Measurements from ENCODE around the gene ITGBL1. TPM values are rescaled to one million over a fixed set of nuclear protein-coding genes. Genes with fewer than 3 reads are reported as not detected.
A peak's percentile ranks its signal among the peaks of the same experiment; 100 is the strongest.

ITGBL1 gene
- total RNA-seq, 2 donors from 2014 or later = not detected

DNA sequence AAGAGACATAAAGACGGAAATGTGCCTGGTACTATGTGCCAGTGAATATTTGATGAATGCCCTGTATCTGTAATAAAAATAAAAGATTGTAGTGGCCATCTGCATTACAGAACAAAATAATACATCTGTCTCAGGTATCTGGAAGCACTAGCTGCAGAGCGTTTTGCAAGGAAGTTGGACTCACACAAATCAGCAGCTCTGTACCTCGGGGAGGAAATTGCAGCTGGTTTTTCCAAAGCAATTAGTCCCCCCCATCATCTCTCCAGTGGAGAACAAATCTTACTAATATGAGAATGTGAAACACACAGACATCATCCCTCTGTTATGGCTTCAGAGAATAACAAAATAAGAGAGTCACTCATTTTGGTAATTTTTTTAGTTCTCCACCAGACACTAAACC is 245.3 kb downstream of the ITGBL1 start:
- Mint-ChIP-seq H3K36me3 (ENCODE audit: low read depth) (no peaks in the 10 kb centered on the region), H3K27me3 (peaks cover 15% of the 10 kb centered on the region), H3K4me3 (no peak overlapping the region), H3K27ac (no peak overlapping the region), H3K4me1 (no peaks in the 10 kb centered on the region)
- no peaks in the 10 kb centered on the region for H3K9me3 ChIP-seq (ENCODE audit: control insufficient read depth, low read length, poor library complexity, severe bottlenecking)
- no peak for DNase-seq
- no peak for ATAC-seq

DNA sequence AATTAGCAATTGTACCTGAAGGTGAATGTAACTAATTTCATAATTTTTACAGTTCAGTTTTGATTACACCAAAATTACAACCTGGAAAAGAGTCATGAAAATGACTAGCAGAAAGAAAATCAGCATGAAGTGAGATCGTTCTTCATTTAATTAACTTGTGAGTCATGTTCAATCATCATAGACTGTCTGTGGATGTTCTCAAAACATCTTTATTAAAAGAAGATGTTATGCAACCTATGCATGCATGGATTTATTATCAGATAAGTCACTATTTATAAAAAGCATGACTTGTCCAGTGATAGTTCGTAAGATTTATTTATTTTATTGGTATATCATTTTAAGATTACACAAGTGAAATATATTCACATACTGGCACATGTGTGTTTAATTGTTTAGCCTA is 245.9 kb downstream of the ITGBL1 start:
- DNase-seq = no peak
- Mint-ChIP-seq H3K27ac (no peak overlapping the region), H3K4me3 (no peak overlapping the region), H3K36me3 (ENCODE audit: low read depth) (no peaks in the 10 kb centered on the region), H3K27me3 (peaks cover 13% of the 10 kb centered on the region), H3K4me1 (no peaks in the 10 kb centered on the region)
- no peaks in the 10 kb centered on the region for H3K9me3 ChIP-seq (ENCODE audit: control insufficient read depth, low read length, poor library complexity, severe bottlenecking)
- no peak for ATAC-seq

DNA sequence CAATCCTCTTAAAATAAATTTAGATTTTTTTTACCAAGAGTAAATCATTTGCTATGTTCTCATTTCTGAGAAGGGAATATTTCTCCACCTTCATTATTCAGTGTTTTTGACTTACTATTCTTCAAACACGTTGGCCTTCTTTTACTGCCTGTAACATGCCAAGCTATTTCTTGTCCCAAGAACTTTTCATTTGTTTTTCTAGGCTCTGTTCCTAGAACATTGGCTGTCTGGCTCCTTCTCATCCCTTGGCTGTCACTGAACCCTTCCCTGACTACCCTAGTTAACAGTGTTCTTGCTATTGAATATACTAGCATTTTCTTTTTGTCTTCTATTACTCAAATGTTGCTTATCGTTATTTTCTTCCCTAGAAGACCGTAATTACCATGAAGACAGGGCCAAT is 248.1 kb downstream of the ITGBL1 start:
- H3K9me3 ChIP-seq (ENCODE audit: control insufficient read depth, low read length, poor library complexity, severe bottlenecking) = no peaks in the 10 kb centered on the region
- ATAC-seq (no peak), DNase-seq (no peak)
- H3K4me3 Mint-ChIP-seq = no peak overlapping the region
- no peak overlapping the region for H3K27ac Mint-ChIP-seq
- H3K36me3 Mint-ChIP-seq (ENCODE audit: low read depth) = no peaks in the 10 kb centered on the region
- H3K27me3 Mint-ChIP-seq = peaks cover 9% of the 10 kb centered on the region
- H3K4me1 Mint-ChIP-seq = no peaks in the 10 kb centered on the region

DNA sequence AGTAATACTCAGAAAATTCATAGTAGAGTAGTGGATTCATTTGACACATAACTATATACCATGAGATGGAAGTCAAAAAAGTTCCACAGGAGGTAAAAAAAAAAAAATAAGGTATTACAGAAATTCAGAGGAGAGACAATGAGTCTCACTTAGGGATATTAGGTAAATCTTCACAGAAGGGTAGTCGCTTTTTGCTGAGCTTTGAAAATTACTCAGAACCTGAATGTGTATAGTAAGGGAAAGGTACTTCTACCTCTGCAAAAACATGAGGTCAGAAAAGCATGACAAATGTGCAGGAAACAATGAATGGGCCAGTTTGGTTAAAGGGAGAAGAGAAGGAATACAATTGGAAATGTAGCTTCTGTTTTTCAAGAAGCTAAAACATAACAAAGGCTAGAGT is 250.6 kb downstream of the ITGBL1 start:
- H3K27me3 Mint-ChIP-seq = peaks cover 9% of the 10 kb centered on the region
- no peaks in the 10 kb centered on the region for H3K9me3 ChIP-seq (ENCODE audit: control insufficient read depth, low read length, poor library complexity, severe bottlenecking)
- DNase-seq (no peak), ATAC-seq (no peak)
- no peak overlapping the region for H3K4me3 Mint-ChIP-seq
- no peak overlapping the region for H3K27ac Mint-ChIP-seq
- H3K4me1 Mint-ChIP-seq = peaks cover 9% of the 10 kb centered on the region
- no peaks in the 10 kb centered on the region for H3K36me3 Mint-ChIP-seq (ENCODE audit: low read depth)

DNA sequence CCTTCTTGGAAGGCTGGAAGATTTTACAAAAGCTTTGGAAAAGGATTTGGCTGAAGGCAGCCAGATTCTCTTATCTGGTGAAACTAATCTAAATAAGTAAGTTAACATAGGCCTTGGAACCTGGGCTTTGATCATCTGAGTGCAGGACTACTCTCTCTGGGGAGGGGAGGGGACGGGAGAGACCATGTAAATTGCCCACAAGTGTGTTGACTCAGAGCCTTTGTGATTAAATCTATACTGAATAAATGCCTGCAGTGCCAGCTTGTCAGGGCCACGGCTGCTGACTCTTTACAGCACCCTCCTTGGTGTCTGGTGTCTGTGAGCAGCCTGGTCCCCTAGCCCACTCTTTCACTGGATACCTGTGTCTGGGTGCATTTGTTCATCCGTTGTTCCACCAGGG is 251.4 kb downstream of the ITGBL1 start:
- no peak for ATAC-seq
- no peak for DNase-seq

DNA sequence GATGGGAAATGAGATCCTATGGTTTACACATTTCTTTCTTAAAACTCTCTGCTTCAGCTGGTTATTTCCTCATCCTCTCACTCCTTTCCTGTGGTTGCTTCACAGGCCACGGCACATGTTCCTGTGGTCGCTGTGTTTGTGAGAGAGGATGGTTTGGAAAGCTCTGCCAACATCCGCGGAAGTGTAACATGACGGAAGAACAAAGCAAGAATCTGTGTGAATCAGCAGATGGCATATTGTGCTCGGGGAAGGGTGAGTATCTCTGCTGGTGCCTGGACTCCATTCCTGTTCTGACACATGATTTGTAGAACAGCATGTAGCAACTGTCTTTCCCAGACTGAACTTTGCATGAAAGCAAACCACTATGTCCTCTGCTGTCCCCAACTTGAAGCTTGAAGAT is 254.2 kb downstream of the ITGBL1 start:
- DNase-seq = no peak
- Mint-ChIP-seq H3K36me3 (ENCODE audit: low read depth) (peaks cover 2% of the 10 kb centered on the region), H3K27me3 (peaks cover 23% of the 10 kb centered on the region), H3K4me1 (peaks cover 9% of the 10 kb centered on the region), H3K4me3 (no peak overlapping the region), H3K27ac (no peak overlapping the region)
- no peaks in the 10 kb centered on the region for H3K9me3 ChIP-seq (ENCODE audit: control insufficient read depth, low read length, poor library complexity, severe bottlenecking)
- ATAC-seq = peak; percentile 61

More for the DNA sequence above, 251.4 kb downstream of the ITGBL1 start:
- no peaks in the 10 kb centered on the region for H3K9me3 ChIP-seq (ENCODE audit: control insufficient read depth, low read length, poor library complexity, severe bottlenecking)
- Mint-ChIP-seq H3K4me1 (peaks cover 9% of the 10 kb centered on the region), H3K27ac (no peak overlapping the region), H3K27me3 (peaks cover 15% of the 10 kb centered on the region), H3K4me3 (no peak overlapping the region), H3K36me3 (ENCODE audit: low read depth) (peaks cover 1% of the 10 kb centered on the region)

DNA sequence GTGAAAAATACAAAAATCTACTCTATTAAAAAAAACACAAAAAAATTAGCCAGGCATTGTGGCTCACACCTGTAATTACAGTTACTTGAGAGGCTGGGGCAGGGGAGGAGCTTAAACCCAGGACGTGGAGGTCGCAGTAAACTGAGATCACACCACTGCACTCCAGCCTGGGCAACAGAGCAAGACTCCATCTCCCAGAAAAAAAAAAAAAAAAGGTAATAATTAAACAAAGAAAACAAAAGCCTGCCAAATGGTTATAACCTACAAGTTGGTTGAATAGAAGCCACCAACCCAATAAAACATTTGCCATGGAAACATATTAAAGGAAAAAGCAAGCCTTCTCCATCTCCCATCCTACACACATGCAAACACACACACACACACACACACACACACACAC is 255.2 kb downstream of the ITGBL1 start:
- Mint-ChIP-seq H3K27me3 (peaks cover 23% of the 10 kb centered on the region), H3K36me3 (ENCODE audit: low read depth) (peaks cover 2% of the 10 kb centered on the region), H3K4me1 (peaks cover 9% of the 10 kb centered on the region), H3K4me3 (no peak overlapping the region), H3K27ac (no peak overlapping the region)
- no peaks in the 10 kb centered on the region for H3K9me3 ChIP-seq (ENCODE audit: control insufficient read depth, low read length, poor library complexity, severe bottlenecking)
- ATAC-seq (no peak), DNase-seq (no peak)

DNA sequence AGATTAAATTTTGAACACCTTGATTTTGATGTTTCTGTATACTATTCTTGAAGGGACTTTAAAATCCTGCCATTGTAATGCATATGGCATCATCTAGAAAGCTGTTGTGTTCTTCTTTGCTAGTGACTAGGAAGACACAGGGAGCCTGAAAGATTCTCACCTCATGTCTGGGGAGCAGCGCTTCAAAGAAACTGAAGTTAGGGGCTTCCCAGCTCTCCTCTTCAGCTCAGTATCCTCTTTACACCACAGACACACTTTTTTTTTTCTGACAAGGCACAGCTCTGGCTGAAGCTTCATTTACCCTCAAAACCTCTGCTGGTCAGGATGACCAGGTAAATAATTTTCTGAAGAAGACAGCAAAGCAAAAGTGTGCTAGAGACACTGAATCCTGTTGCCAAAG is 255.6 kb downstream of the ITGBL1 start:
- Mint-ChIP-seq H3K27me3 (peaks cover 23% of the 10 kb centered on the region), H3K4me3 (no peak overlapping the region), H3K36me3 (ENCODE audit: low read depth) (peaks cover 2% of the 10 kb centered on the region), H3K4me1 (peaks cover 9% of the 10 kb centered on the region), H3K27ac (no peak overlapping the region)
- DNase-seq = no peak
- ATAC-seq = no peak
- H3K9me3 ChIP-seq (ENCODE audit: control insufficient read depth, low read length, poor library complexity, severe bottlenecking) = no peaks in the 10 kb centered on the region

DNA sequence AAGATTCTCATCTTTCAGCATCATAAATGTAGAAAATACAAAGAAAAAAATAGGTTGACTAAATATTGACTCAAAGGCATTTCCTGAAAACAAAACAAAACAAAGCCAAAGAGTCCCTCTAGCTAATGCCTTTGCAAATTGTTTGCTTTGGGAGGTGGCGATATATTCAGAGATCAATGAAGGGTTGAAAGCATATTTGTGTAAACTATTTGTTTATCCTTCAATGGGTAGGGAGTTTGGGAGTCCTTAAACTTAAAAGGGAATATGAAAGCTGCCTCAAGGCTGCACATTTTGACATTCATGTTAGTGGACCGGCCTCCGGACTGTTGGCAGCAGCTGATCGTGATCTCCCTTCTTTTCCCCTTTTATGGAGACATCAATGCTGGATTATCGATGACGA is 257.5 kb downstream of the ITGBL1 start:
- H3K27me3 Mint-ChIP-seq = peaks cover 23% of the 10 kb centered on the region
- peaks cover 9% of the 10 kb centered on the region for H3K4me1 Mint-ChIP-seq
- ATAC-seq (no peak), DNase-seq (no peak)
- H3K4me3 Mint-ChIP-seq = no peak overlapping the region
- no peaks in the 10 kb centered on the region for H3K9me3 ChIP-seq (ENCODE audit: control insufficient read depth, low read length, poor library complexity, severe bottlenecking)
- peaks cover 2% of the 10 kb centered on the region for H3K36me3 Mint-ChIP-seq (ENCODE audit: low read depth)
- H3K27ac Mint-ChIP-seq = no peak overlapping the region

DNA sequence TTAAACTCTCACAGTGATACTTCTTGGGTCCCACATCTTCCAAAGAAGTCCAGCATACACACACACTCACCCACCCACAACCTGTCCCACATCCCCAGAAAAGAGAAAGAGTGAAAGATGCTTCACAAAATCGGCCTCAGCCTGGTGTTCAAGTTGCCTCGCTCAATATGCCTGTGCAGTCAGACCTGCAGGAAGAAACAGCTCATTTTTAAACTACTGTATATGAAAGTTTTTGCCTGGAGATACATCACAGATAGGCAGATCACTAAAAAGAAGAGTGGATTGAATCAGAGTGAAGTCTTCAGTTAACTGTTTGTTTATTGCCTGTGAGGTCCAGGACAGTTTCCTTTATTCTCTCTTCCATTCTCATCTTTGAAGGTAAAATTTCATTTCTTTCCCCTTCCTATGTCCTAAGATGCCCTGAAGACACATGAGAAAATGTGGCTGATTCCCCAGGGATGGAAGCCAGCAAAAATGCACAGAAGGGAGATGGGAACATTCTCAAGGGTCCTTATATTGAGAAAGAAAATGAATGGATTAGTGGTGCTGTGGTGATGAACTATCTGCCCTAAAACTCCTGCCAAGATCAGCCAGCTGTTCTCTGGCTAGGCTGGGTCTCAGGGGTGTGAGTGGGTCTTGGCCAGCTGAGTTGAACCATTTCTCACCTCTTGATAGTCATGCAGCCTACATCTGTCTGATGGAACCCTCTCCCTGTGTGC is 259.0 kb downstream of the ITGBL1 start:
- Mint-ChIP-seq H3K4me1 (peaks cover 9% of the 10 kb centered on the region), H3K36me3 (ENCODE audit: low read depth) (peaks cover 2% of the 10 kb centered on the region), H3K4me3 (no peak overlapping the region), H3K27ac (no peak overlapping the region), H3K27me3 (peaks cover 34% of the 10 kb centered on the region)
- no peak for ATAC-seq
- H3K9me3 ChIP-seq (ENCODE audit: control insufficient read depth, low read length, poor library complexity, severe bottlenecking) = no peaks in the 10 kb centered on the region
- no peak for DNase-seq

DNA sequence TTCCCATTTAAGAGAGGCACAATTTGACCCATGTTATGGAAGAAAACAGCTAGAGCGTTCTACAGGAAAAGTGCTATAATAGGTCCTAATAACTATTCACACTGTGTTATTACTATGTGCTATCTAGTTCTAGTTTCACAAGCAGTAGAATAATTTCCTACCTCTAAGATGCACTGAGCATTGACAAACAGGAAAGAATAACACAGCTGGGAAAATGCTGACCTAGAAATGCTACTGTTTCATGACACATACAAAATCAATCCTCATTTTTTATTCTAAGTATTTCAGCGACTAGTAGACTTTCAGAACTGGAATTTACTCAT is 259.5 kb downstream of the ITGBL1 start:
- no peak overlapping the region for H3K4me3 Mint-ChIP-seq
- DNase-seq (no peak), ATAC-seq (no peak)
- peaks cover 4% of the 10 kb centered on the region for H3K4me1 Mint-ChIP-seq
- no peaks in the 10 kb centered on the region for H3K9me3 ChIP-seq (ENCODE audit: control insufficient read depth, low read length, poor library complexity, severe bottlenecking)
- no peak overlapping the region for H3K27ac Mint-ChIP-seq
- peaks cover 34% of the 10 kb centered on the region for H3K27me3 Mint-ChIP-seq
- H3K36me3 Mint-ChIP-seq (ENCODE audit: low read depth) = peaks cover 2% of the 10 kb centered on the region

DNA sequence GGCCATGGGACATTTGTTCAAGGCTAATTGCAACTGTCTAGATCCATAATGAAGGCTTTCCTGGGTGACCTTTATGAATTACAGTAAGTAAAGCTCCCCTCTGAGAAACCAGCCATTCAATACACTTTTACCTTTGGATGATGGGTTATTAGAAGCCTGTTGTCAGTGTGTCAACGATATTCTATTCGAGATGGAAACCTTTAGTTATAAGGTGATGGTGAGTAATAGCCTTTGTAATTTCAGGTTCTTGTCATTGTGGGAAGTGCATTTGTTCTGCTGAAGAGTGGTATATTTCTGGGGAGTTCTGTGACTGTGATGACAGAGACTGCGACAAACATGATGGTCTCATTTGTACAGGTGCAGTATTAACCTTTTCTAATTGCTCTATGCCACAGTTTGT is 261.7 kb downstream of the ITGBL1 start:
- ATAC-seq (no peak), DNase-seq (no peak)
- H3K27me3 Mint-ChIP-seq = peaks cover 24% of the 10 kb centered on the region
- no peaks in the 10 kb centered on the region for H3K36me3 Mint-ChIP-seq (ENCODE audit: low read depth)
- no peaks in the 10 kb centered on the region for H3K4me1 Mint-ChIP-seq
- H3K27ac Mint-ChIP-seq = no peak overlapping the region
- no peak overlapping the region for H3K4me3 Mint-ChIP-seq
- H3K9me3 ChIP-seq (ENCODE audit: control insufficient read depth, low read length, poor library complexity, severe bottlenecking) = no peaks in the 10 kb centered on the region

DNA sequence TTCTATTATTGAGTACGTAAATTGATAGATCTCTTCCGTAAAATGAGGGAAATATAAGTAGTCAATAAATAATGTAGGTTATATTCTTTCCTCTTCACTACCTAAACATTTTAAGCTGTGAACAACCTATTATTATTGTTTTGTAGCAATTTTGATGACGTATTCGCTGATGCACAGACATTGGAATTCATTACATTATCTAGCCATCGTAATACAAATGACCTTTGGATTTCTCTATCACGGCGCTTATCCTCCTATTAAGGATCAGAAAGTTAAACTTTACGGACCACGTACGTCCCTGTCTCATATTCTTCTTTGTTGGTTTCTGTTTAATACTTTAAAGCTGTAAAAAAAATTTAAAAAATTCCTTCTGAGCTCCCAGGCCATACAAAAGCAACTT is 264.9 kb downstream of the ITGBL1 start:
- Mint-ChIP-seq H3K36me3 (ENCODE audit: low read depth) (no peaks in the 10 kb centered on the region), H3K27ac (no peak overlapping the region), H3K4me1 (no peaks in the 10 kb centered on the region), H3K27me3 (peaks cover 11% of the 10 kb centered on the region), H3K4me3 (no peak overlapping the region)
- no peak for ATAC-seq
- peaks cover 3% of the 10 kb centered on the region for H3K9me3 ChIP-seq (ENCODE audit: control insufficient read depth, low read length, poor library complexity, severe bottlenecking)
- DNase-seq = no peak

DNA sequence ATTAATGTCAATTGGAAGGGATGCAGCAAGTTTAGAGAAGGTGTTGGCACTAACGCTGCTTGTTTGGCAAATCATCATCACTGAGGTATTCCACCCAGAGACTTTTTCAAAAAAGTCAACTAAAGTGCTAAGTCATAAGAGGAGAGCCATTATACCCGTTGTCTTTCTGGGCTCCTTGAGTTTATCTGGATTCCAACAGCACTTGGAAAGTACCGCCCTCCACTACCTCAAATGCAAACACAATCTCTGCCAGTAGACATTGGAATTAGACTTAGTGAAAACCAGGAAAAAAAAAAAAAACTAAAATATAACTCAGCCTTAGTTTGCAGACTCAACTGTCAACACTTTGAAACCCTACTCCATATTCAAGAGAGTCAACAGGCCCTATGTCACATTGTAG is 266.0 kb downstream of the ITGBL1 start:
- H3K36me3 Mint-ChIP-seq (ENCODE audit: low read depth) = no peaks in the 10 kb centered on the region
- no peak for ATAC-seq

More for the DNA sequence above, 266.0 kb downstream of the ITGBL1 start:
- H3K4me3 Mint-ChIP-seq = no peak overlapping the region
- peaks cover 3% of the 10 kb centered on the region for H3K9me3 ChIP-seq (ENCODE audit: control insufficient read depth, low read length, poor library complexity, severe bottlenecking)
- peaks cover 11% of the 10 kb centered on the region for H3K27me3 Mint-ChIP-seq
- DNase-seq = no peak
- H3K4me1 Mint-ChIP-seq = no peaks in the 10 kb centered on the region
- H3K27ac Mint-ChIP-seq = no peak overlapping the region

Data from T-helper 17 cell (primary cell).